OCI-LY1 (cell line): ENCODE results near the gene PSG3.
"Not testable (repeated sequence)": the region's sequence is repeated elsewhere in the genome, so short reads cannot be mapped to it uniquely, and the experiment has no call there.

ENCODE experiments used
- H2AFZ ChIP-seq: fragments of 200-600 bp; sonication (generic), shearing (Covaris generic); 2 replicates; pipeline ENCODE4 v1.6.0; 2014; ENCODE audit warnings: antibody characterized with exemption, mild to moderate bottlenecking, low read length
- H3F3A ChIP-seq: fragments of 200-600 bp; sonication (generic), shearing (Covaris generic); 2 replicates; pipeline ENCODE4 v1.6.0; 2014; ENCODE audit warnings: mild to moderate bottlenecking, antibody characterized with exemption, low read length, moderate library complexity; ENCODE audit not compliant: insufficient read depth
- H3K27ac ChIP-seq: fragments of 200-600 bp; sonication (generic); 2 replicates; pipeline ENCODE4 v1.5.1; 2014; ENCODE audit warnings: low read length, mixed run types, mild to moderate bottlenecking, low read depth; ENCODE audit not compliant: poor library complexity, severe bottlenecking
- H3K27me3 ChIP-seq: fragments of 200-600 bp; sonication (generic); 2 replicates; pipeline ENCODE4 v1.6.0; 2014; ENCODE audit warnings: antibody characterized with exemption, mild to moderate bottlenecking, low read length, moderate library complexity; ENCODE audit not compliant: insufficient read depth
- H3K36me3 ChIP-seq: fragments of 200-600 bp; sonication (generic); 2 replicates; pipeline ENCODE4 v1.6.1; 2014; ENCODE audit warnings: mild to moderate bottlenecking, antibody characterized with exemption, low read length, moderate library complexity, mixed read lengths; ENCODE audit not compliant: insufficient read depth
- H3K4me1 ChIP-seq: fragments of 200-600 bp; sonication (generic); 2 replicates; pipeline ENCODE4 v1.5.1; 2014; ENCODE audit warnings: mild to moderate bottlenecking, low read length, moderate library complexity; ENCODE audit not compliant: insufficient read depth, severe bottlenecking
- H3K4me2 ChIP-seq: fragments of 200-600 bp; sonication (generic), shearing (Covaris generic); 2 replicates; pipeline ENCODE4 v1.6.1; 2014; ENCODE audit warnings: low read length
- H3K4me3 ChIP-seq: fragments of 200-600 bp; sonication (generic); 2 replicates; pipeline ENCODE4 v1.5.1; 2014; ENCODE audit warnings: low read length, low read depth, mild to moderate bottlenecking, mixed read lengths; ENCODE audit not compliant: poor library complexity, severe bottlenecking
- H3K79me2 ChIP-seq: fragments of 200-600 bp; shearing (Covaris generic); 2 replicates; pipeline ENCODE4 v1.6.1; 2016; ENCODE audit warnings: mixed run types, low read length, mixed read lengths; ENCODE audit not compliant: insufficient read depth
- H3K9ac ChIP-seq: fragments of 200-600 bp; sonication (generic), shearing (Covaris generic); 2 replicates; pipeline ENCODE4 v1.6.1; 2014; ENCODE audit warnings: mild to moderate bottlenecking, low read length, mixed read lengths
- H3K9me2 ChIP-seq: fragments of 200-600 bp; sonication (generic), shearing (Covaris generic); 2 replicates; pipeline ENCODE4 v1.6.1; 2014; ENCODE audit warnings: low read depth, mild to moderate bottlenecking, low read length, mixed read lengths
- H3K9me3 ChIP-seq: fragments of 200-600 bp; shearing (Covaris generic); 2 replicates; pipeline ENCODE4 v1.6.1; 2014; ENCODE audit warnings: low read length, mixed read lengths
- H4K20me1 ChIP-seq: fragments of 200-600 bp; sonication (generic), shearing (Covaris generic); 2 replicates; pipeline ENCODE4 v1.6.0; 2016; ENCODE audit warnings: mild to moderate bottlenecking, low read length; ENCODE audit not compliant: insufficient read depth
- TF ChIP-seq, protein P1 (sequence below): fragments of 200-600 bp; sonication (generic), shearing (Covaris generic); IDR thresholded peaks from 2 replicates; pipeline ENCODE4 v1.5.1; 2017; ENCODE audit warnings: mild to moderate bottlenecking, antibody characterized with exemption, low read length, moderate library complexity, mixed read lengths

PSG3 gene

DNA sequence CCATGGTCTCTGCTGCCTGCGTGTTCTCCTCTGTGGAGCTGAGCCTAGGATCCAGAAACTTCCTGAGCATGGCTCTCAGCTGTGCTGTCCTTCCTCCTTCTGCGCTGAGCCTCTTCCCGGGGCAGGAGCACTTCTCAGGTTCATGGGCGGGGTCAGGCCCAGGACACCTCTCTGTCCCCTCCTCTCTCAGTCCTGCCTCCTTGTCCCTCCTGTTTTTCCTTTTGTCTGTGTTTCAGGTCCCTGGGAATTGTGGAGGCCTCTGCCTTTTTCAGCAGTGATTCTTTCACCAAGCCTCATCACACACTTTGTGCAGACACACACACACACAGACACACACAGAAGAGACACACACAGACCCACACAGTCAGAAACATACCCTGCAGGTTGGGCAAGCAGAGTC is at the start of gene PSG3:
Gene PSG3, minus strand, starts transcription at position 101 of the 400 bp plus-strand sequence. Its CDS starts 97 bp downstream, at position 4.
- H3K79me2 ChIP-seq, H3K4me1 ChIP-seq, H3K27me3 ChIP-seq, H3K9me3 ChIP-seq, H3K9me2 ChIP-seq, H3K27ac ChIP-seq, H3K9ac ChIP-seq, H3K4me3 ChIP-seq, H3F3A ChIP-seq, H2AFZ ChIP-seq, H4K20me1 ChIP-seq, H3K4me2 ChIP-seq, H3K36me3 ChIP-seq: not testable (repeated sequence)

DNA sequence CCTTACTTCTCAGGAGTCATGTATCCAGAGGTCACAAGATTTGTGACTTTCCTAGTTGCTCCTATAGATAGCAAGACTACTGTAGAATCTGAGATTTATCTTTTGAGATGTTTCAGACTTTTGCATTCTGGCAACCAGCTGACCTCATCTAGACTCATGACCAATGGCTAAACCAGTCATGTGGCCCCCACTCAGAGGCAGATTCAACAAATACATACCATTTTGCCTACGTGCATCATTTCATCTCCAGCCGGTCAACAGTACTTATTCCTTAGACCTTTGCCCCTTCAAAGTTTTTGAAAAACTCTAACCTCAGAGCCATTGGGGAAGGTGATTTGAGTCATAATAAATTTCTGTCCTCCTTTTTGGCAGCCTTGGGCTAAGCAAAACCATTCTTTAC is 48.5 kb upstream of the PSG3 start:
- not testable (repeated sequence) for H3K27ac ChIP-seq, H3K36me3 ChIP-seq, H3K9me3 ChIP-seq, H3F3A ChIP-seq, H3K79me2 ChIP-seq, H3K4me1 ChIP-seq, H3K9ac ChIP-seq, H3K27me3 ChIP-seq, H3K4me3 ChIP-seq, H3K4me2 ChIP-seq, H2AFZ ChIP-seq, H4K20me1 ChIP-seq, H3K9me2 ChIP-seq

DNA sequence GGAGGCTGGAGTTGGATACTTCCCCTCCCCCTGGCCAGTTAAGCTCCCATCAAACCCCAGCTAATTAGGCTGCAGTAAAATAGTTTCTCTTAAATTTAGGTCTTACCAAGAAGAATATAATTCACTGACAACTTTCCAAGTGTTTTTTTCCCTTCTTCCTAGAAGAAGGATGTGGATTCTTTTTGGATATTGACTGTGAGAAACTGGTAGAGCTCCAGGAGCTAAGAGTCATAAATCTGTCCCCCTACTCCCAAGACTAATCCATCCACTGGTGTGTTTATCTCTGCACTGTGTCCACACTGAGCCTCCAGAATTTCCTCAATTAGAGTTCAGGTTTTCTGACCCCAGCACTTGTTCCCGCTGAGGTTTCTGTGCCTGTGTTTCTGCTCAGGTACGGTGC is 47.5 kb upstream of the PSG3 start:
- H2AFZ ChIP-seq, H4K20me1 ChIP-seq, H3K4me2 ChIP-seq, H3K27me3 ChIP-seq, H3K9ac ChIP-seq, H3K36me3 ChIP-seq, H3K9me3 ChIP-seq, H3K79me2 ChIP-seq, H3K9me2 ChIP-seq, H3K4me1 ChIP-seq, H3K27ac ChIP-seq, H3K4me3 ChIP-seq, H3F3A ChIP-seq: not testable (repeated sequence)

DNA sequence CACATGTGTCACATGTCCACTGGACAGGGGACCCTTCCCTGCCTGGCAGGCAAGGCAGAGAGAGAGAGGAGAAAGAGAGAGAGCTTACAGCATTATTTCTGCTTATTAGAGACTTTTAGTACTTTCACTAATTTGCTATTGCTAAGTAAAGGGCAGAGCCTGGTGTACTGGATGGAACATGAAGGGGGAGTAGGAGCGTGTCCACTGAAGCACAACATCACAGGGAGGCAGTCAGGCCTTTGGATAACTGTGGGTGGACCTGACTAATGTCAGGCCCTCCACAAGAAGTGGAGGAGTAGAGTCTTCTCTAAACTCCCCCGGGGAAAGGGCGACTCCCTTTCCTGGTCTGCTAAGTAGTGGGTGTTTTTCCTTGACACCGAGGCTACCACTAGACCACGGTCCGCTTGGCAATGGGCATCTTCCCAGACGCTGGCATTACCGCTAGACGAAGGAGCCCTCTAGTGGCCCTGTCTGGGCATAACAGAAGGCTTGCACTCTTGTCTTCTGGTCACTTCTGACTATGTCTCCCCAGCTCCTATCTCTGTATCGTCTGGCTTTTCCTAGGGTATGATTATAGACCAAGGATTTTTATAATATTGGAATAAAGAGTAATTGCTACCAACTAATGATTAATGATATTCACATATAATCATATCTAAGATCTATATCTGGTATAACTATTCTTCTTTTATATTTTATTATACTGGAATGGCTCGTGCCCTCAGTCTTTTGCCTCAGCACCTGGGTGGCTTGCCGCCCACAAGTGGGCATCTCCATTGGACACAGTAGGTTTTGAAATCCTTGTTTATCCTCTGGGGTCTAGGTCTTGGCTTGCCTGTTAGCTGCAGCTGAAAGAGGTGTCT is 36.7 kb upstream of the PSG3 start:
- not testable (repeated sequence) for H4K20me1 ChIP-seq, H3F3A ChIP-seq, H3K27ac ChIP-seq, H2AFZ ChIP-seq, H3K36me3 ChIP-seq, H3K4me3 ChIP-seq, H3K27me3 ChIP-seq, H3K9me3 ChIP-seq, H3K4me2 ChIP-seq, H3K79me2 ChIP-seq, H3K9me2 ChIP-seq, H3K4me1 ChIP-seq, H3K9ac ChIP-seq
- TF ChIP-seq, protein P1, sequence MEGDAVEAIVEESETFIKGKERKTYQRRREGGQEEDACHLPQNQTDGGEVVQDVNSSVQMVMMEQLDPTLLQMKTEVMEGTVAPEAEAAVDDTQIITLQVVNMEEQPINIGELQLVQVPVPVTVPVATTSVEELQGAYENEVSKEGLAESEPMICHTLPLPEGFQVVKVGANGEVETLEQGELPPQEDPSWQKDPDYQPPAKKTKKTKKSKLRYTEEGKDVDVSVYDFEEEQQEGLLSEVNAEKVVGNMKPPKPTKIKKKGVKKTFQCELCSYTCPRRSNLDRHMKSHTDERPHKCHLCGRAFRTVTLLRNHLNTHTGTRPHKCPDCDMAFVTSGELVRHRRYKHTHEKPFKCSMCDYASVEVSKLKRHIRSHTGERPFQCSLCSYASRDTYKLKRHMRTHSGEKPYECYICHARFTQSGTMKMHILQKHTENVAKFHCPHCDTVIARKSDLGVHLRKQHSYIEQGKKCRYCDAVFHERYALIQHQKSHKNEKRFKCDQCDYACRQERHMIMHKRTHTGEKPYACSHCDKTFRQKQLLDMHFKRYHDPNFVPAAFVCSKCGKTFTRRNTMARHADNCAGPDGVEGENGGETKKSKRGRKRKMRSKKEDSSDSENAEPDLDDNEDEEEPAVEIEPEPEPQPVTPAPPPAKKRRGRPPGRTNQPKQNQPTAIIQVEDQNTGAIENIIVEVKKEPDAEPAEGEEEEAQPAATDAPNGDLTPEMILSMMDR: peak; percentile 62

DNA sequence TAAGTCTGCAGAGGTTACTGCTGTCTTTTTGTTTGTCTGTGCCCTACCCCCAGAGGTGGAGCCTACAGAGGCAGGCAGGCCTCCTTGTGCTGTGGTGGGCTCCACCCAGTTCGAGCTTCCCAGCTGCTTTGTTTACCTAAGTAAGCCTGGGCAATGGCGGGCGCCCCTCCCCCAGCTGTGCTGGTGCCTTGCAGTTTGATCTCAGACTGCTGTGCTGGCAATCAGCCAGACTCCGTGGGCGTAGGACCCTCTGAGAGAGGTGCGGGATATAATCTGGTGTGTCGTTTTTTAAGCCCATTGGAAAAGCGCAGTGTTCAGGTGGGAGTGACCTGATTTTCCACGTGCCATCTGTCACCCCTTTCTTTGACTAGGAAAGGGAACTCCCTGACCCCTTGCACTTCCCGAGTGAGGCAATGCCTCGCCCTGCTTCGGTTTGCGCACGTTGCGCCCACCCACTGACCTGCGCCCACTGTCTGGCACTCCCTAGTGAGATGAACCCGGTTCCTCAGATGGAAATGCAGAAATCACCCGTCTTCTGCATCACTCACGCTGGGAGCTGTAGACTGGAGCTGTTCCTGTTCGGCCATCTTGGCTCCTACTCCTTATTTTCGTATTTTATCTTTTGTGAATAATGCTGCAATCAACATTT is 34.4 kb upstream of the PSG3 start:
- H3K4me3 ChIP-seq, H3K4me1 ChIP-seq, H3K79me2 ChIP-seq, H3K4me2 ChIP-seq, H3K9me2 ChIP-seq, H3K9ac ChIP-seq, H3K36me3 ChIP-seq, H3K9me3 ChIP-seq, H3K27me3 ChIP-seq, H3F3A ChIP-seq, H4K20me1 ChIP-seq, H3K27ac ChIP-seq, H2AFZ ChIP-seq: not testable (repeated sequence)
